ENCODE data around the gene GMPR2. TPM values are rescaled to one million over a fixed set of nuclear protein-coding genes. Genes with fewer than 3 reads are reported as not detected.
A peak's percentile ranks its signal among the peaks of the same experiment; 100 is the strongest.

GMPR2 gene
- total RNA-seq, 6 experiments from 2014 or later = 26.2 to 40.2 (median 34.2) TPM

GRCh38 chr14:24237463-24237955 is 4.8 kb downstream of the GMPR2 start:
- 100% methylated on average over 2 of the region's 2 CpGs for WGBS (ENCODE audit: insufficient coverage, low coverage, low lambda C conversion rate, missing lambda C conversion rate)
- TF ChIP-seq POLR2A (IDR thresholded peaks at IDR 0.05) (no peak), CTCF (IDR thresholded peaks at IDR 0.05) (no peak)
- no peak overlapping the region for H3K4me3 ChIP-seq
- H3K27ac ChIP-seq = no peak overlapping the region
- intact Hi-C loops (cut with DNase I) = no loop called here
- ATAC-seq (no peak), DNase-seq (peak in 1 of 3 donors; percentile 11)
- peaks cover 0 to 29% (median 5%) of the 10 kb centered on the region in 4 donors for H3K4me1 ChIP-seq
- H3K36me3 ChIP-seq = peaks cover 4 to 56% (median 23%) of the 10 kb centered on the region in 4 donors
- H3K9me3 ChIP-seq = no peaks in the 10 kb centered on the region
- no peaks in the 10 kb centered on the region for H3K27me3 ChIP-seq

- intact Hi-C loops (cut with DNase I) = no loop called here
- Histone ChIP-seq H3K4me1 (peaks cover 0 to 30% (median 5%) of the 10 kb centered on the region in 4 donors), H3K27me3 (no peaks in the 10 kb centered on the region), H3K4me3 (no peak overlapping the region), H3K27ac (no peak overlapping the region), H3K36me3 (peaks cover 4 to 56% (median 23%) of the 10 kb centered on the region in 4 donors), H3K9me3 (no peaks in the 10 kb centered on the region)
- ATAC-seq = no peak
- WGBS (ENCODE audit: insufficient coverage, low coverage, low lambda C conversion rate, missing lambda C conversion rate) = 94% methylated on average over 4 of the region's 5 CpGs
- peak in 1 of 3 donors; percentile 29 for DNase-seq
- TF ChIP-seq CTCF (IDR thresholded peaks at IDR 0.05) (no peak), POLR2A (IDR thresholded peaks at IDR 0.05) (no peak)
These were observed 5.4 kb downstream of the GMPR2 start for GRCh38 chr14:24238123-24238522.

DNA sequence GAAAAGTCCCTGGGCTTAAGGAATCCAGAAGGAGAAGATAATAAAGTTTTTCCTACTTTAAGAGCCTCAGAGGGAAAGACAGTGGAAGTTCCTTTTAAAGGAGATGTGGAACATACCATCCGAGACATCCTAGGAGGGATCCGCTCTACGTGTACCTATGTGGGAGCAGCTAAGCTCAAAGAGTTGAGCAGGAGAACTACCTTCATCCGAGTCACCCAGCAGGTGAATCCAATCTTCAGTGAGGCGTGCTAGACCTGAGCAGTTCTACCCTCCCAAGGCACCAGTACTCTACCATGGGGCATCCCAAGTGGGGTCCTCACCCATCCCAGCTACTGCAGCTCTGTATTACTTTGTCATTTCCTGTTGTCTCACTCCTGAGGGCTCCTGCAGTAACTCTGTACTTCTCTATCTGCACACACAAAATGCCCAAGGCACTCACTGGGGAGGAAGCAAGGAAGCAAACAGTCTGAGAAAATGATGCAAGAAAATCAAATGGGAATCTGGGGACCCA is 5.9 kb downstream of the GMPR2 start:
- Histone ChIP-seq H3K27me3 (no peaks in the 10 kb centered on the region), H3K9me3 (no peaks in the 10 kb centered on the region), H3K4me3 (no peak overlapping the region), H3K27ac (no peak overlapping the region), H3K36me3 (peaks cover 4 to 56% (median 23%) of the 10 kb centered on the region in 4 donors), H3K4me1 (peaks cover 0 to 30% (median 3%) of the 10 kb centered on the region in 4 donors)
- no CpG with 5 or more reads among the region's 5 CpGs for WGBS (ENCODE audit: insufficient coverage, low coverage, low lambda C conversion rate, missing lambda C conversion rate)
- ATAC-seq (no peak), DNase-seq (peak in 1 of 3 donors; percentile 22)
- TF ChIP-seq POLR2A (IDR thresholded peaks at IDR 0.05) (no peak), CTCF (IDR thresholded peaks at IDR 0.05) (no peak)
- intact Hi-C loops (cut with DNase I) = no loop called here

DNA sequence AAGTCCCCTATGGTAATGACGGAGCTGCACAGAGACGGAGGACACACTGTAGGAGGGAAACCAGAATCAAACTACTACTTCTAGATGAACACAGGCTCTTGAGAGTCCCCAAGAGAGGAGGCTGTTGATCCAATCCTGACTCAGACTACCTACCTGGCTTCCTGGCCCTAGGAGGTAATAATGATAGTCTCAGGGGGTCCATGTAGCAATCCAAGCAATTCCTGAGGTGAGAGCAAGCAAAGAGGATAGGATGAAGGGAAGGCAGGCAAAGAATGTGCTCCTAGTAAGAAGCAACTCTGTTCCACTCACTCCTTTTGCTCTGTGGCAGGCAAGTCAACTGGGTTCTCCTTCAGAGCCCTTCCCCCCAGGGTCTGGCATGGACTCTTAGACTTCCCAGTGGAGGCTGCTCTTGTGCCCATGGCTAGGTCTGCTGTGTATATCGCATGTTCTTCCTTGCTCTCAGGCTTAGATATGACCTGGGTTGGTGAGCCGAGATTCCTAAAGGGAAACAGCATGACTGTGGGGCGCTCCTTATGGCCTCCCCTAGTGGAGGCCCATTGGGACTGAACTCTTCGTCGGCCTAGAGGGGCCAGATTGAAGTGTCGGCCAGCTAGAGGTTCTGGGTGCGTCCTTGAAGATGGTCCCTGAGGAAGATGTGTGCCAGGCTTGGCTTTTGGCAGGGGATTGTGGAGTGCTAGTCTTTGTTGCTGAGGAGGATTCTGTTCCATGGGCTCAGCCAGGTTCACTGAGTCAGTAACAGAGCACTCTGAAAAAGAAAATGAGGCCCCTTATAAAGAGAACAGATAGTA is 7.6 kb downstream of the GMPR2 start:
- Histone ChIP-seq H3K4me1 (peaks cover 0 to 19% (median 0%) of the 10 kb centered on the region in 4 donors), H3K36me3 (peaks cover 4 to 56% (median 22%) of the 10 kb centered on the region in 4 donors), H3K9me3 (no peaks in the 10 kb centered on the region), H3K4me3 (no peak overlapping the region), H3K27ac (no peak overlapping the region), H3K27me3 (no peaks in the 10 kb centered on the region)
- WGBS (ENCODE audit: insufficient coverage, low coverage, low lambda C conversion rate, missing lambda C conversion rate) = 94% methylated on average over 2 of the region's 9 CpGs
- TF ChIP-seq CTCF (IDR thresholded peaks at IDR 0.05) (no peak), POLR2A (IDR thresholded peaks at IDR 0.05) (no peak)
- intact Hi-C loops (cut with DNase I) = loop anchor here (5.0 to 10.0 kb wide), 2 partner anchors 54 to 57 kb away; partner anchors contain the start of genes DHRS1 (in 2 of the 2) and NOP9 (in 2 of the 2)
- DNase-seq (peak in 1 of 3 donors; percentile 37), ATAC-seq (no peak)
